ENCODE measurements around the gene FAHD2A.

DNA sequence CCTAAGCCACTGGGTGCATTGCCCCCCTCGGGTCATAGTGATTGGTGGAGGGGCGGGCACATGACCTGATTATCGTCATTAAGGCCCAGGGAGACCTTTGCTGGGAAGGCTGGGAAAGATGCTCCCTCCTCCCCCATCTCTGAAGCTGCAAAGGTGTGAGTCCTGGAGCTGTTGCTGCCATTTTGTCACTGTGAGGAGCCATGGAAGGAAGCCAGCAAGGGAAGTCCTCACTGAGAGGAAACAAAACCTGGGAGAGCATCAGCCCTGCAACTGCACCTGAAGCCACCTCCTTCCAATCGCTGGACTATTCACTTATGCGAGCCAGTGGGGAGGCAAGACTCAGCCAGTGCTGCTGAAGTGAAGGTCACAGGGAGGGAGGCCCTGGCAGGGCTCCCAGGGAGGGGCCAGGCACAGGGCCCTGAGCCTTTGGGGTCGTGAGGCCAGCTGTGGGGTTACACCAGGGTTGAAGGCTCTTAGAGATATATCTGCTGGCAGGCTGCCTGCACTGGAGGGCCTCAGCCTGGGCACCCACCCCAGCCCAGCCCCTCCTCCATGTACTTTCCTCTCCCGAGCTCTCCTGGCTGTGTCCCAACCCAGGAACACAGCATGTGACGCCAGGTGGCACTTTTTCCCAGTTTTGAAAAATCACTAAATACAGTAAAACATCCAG is 10.7 kb upstream of the FAHD2A start:
- TF ChIP-seq, protein P1, sequence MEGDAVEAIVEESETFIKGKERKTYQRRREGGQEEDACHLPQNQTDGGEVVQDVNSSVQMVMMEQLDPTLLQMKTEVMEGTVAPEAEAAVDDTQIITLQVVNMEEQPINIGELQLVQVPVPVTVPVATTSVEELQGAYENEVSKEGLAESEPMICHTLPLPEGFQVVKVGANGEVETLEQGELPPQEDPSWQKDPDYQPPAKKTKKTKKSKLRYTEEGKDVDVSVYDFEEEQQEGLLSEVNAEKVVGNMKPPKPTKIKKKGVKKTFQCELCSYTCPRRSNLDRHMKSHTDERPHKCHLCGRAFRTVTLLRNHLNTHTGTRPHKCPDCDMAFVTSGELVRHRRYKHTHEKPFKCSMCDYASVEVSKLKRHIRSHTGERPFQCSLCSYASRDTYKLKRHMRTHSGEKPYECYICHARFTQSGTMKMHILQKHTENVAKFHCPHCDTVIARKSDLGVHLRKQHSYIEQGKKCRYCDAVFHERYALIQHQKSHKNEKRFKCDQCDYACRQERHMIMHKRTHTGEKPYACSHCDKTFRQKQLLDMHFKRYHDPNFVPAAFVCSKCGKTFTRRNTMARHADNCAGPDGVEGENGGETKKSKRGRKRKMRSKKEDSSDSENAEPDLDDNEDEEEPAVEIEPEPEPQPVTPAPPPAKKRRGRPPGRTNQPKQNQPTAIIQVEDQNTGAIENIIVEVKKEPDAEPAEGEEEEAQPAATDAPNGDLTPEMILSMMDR (IDR thresholded peaks at IDR 0.05): no peak
- no peak for TF ChIP-seq POLR2A (IDR thresholded peaks at IDR 0.05)

Data from lower leg skin (tissue), 3 donors.